Calu3 (cell line): ENCODE measurements around the gene WDR88. TPM values are rescaled to one million over a fixed set of nuclear protein-coding genes. Genes with fewer than 3 reads are reported as not detected.

Source experiments
- BruUV-seq: library from RNA; stranded (reverse); fragments of 400-500 nt; replicated peaks from 2 replicates; lab custom pipeline; 2021; lab: Mats Ljungman, UMichigan
- CTCF ChIA-PET: fragments of 300-600 bp; sonication (Branson Sonifier 250); formaldehyde crosslinking; loops from one replicate; lab custom pipeline; 2022; ENCODE audit warnings: antibody characterized with exemption; lab: Charles Lee
- DNase-seq: peaks from one replicate; pipeline ENCODE4 v3.0.0; 2022
- H3K27ac Mint-ChIP-seq: one replicate; pipeline ENCODE4 v1.8.0; 2022; ENCODE audit warnings: mixed read lengths; ENCODE audit not compliant: unreplicated experiment
- H3K27me3 Mint-ChIP-seq: one replicate; pipeline ENCODE4 v1.8.0; 2022; ENCODE audit warnings: mixed read lengths; ENCODE audit not compliant: unreplicated experiment
- H3K36me3 Mint-ChIP-seq: one replicate; pipeline ENCODE4 v1.8.0; 2022; ENCODE audit warnings: mild to moderate bottlenecking, moderate library complexity, mixed read lengths; ENCODE audit not compliant: insufficient read depth, unreplicated experiment
- H3K4me1 Mint-ChIP-seq: one replicate; pipeline ENCODE4 v1.8.0; 2022; ENCODE audit warnings: mild to moderate bottlenecking, low read depth, mixed read lengths; ENCODE audit not compliant: unreplicated experiment
- H3K4me3 Mint-ChIP-seq: one replicate; pipeline ENCODE4 v1.8.0; 2022; ENCODE audit warnings: mild to moderate bottlenecking, low read depth, moderate library complexity, mixed read lengths; ENCODE audit not compliant: unreplicated experiment
- H3K9me3 Mint-ChIP-seq: one replicate; pipeline ENCODE4 v1.8.0; 2022; ENCODE audit warnings: low read depth, mixed read lengths; ENCODE audit not compliant: unreplicated experiment
- intact Hi-C: fragments of 100-400 bp; cut with micrococcal nuclease; formaldehyde crosslinking; loops from one replicate; pipeline ENCODE4 v1.10.0; 2022; ENCODE audit not compliant: unreplicated experiment
- total RNA-seq: library from RNA; stranded (reverse); gene quantifications from 2 replicates; pipeline ENCODE4 v1.2.3, GENCODE V29; 2022
- TF ChIP-seq, protein P1 (sequence below): fragments of 200-600 bp; IDR thresholded peaks from one replicate; pipeline ENCODE4 v1.8.0; 2022; ENCODE audit warnings: antibody characterized with exemption; ENCODE audit not compliant: unreplicated experiment

Gene WDR88
- total RNA-seq, 1 experiment from 2014 or later, result not detected

DNA sequence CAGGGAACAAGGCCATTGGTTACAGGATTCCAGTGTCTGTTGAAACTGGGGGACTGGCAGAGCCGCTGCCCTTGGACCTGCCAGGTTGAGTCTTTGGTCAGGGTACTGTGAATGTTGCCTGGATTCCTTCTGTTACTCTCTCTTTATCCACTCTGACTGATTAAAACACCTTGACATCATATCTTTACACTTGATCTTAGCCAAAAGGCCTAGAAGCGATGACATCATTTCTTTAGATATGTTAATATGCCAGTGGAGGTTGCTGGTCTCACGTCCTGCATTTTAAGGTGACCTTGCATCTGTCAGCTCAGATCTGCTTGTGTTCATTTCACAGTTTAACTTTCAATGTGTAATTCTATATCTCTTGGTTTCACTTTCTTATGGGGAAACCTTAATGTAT is 41.7 kb upstream of the WDR88 start:
- DNase-seq, result no peak
- intact Hi-C loops, result no loop called here
- Mint-ChIP-seq H3K36me3 (peaks cover 24% of the 10 kb centered on the region), H3K4me1 (peaks cover 14% of the 10 kb centered on the region), H3K27ac (no peak overlapping the region), H3K27me3 (no peaks in the 10 kb centered on the region), H3K4me3 (no peak overlapping the region), H3K9me3 (no peaks in the 10 kb centered on the region)
- CTCF ChIA-PET, result no interaction called here
- TF ChIP-seq, protein P1, sequence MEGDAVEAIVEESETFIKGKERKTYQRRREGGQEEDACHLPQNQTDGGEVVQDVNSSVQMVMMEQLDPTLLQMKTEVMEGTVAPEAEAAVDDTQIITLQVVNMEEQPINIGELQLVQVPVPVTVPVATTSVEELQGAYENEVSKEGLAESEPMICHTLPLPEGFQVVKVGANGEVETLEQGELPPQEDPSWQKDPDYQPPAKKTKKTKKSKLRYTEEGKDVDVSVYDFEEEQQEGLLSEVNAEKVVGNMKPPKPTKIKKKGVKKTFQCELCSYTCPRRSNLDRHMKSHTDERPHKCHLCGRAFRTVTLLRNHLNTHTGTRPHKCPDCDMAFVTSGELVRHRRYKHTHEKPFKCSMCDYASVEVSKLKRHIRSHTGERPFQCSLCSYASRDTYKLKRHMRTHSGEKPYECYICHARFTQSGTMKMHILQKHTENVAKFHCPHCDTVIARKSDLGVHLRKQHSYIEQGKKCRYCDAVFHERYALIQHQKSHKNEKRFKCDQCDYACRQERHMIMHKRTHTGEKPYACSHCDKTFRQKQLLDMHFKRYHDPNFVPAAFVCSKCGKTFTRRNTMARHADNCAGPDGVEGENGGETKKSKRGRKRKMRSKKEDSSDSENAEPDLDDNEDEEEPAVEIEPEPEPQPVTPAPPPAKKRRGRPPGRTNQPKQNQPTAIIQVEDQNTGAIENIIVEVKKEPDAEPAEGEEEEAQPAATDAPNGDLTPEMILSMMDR, result no peak
- no TSS peak for BruUV-seq

- H3K36me3 Mint-ChIP-seq, result peaks cover 48% of the 10 kb centered on the region
- no peak for DNase-seq
- intact Hi-C loops, result no loop called here
- no TSS peak for BruUV-seq
- TF ChIP-seq, protein P1, result no peak
- peaks cover 39% of the 10 kb centered on the region for H3K4me1 Mint-ChIP-seq
- H3K27ac Mint-ChIP-seq, result no peak overlapping the region
- CTCF ChIA-PET, result no interaction called here
- no peaks in the 10 kb centered on the region for H3K9me3 Mint-ChIP-seq
- no peak overlapping the region for H3K4me3 Mint-ChIP-seq
- H3K27me3 Mint-ChIP-seq, result no peaks in the 10 kb centered on the region
These were observed 38.3 kb upstream of the WDR88 start for GRCh38 chr19:33093420-33094210.

GRCh38 chr19:33094436-33095067 is 37.4 kb upstream of the WDR88 start:
- no peaks in the 10 kb centered on the region for H3K9me3 Mint-ChIP-seq
- no peak overlapping the region for H3K4me3 Mint-ChIP-seq
- intact Hi-C loops, result no loop called here
- peaks cover 44% of the 10 kb centered on the region for H3K36me3 Mint-ChIP-seq
- no TSS peak for BruUV-seq
- no peaks in the 10 kb centered on the region for H3K27me3 Mint-ChIP-seq
- no peak overlapping the region for H3K27ac Mint-ChIP-seq
- CTCF ChIA-PET, result interaction anchor here (0.6 to 0.7 kb wide), 2 partner anchors 39 to 1294 kb away, joined by 3 read pairs; no protein-coding TSS in a partner anchor
- TF ChIP-seq, protein P1, result no peak
- peaks cover 41% of the 10 kb centered on the region for H3K4me1 Mint-ChIP-seq
- no peak for DNase-seq

DNA sequence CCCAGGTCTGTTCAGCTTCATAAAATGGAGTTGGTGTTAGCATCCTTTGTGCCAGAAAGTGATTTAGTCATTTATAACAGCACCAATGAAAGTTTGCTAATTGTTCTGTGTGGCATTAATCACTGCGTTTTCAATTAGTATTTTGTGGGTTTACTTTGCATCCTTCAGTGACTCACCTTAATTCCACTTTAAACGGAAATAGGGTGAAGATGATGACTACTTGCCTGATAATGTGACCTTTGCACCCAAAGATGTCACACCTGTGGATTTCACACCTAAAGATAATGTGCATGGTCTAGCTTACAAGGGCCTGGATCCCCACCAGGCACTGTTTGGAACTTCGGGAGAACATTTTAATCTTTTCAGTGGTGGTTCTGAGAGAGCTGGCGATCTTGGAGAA is 35.9 kb upstream of the WDR88 start:
- Mint-ChIP-seq H3K36me3 (peaks cover 55% of the 10 kb centered on the region), H3K27me3 (no peaks in the 10 kb centered on the region), H3K4me3 (no peak overlapping the region), H3K4me1 (peaks cover 49% of the 10 kb centered on the region), H3K27ac (peak overlapping the region; percentile 22), H3K9me3 (no peaks in the 10 kb centered on the region)
- TF ChIP-seq, protein P1, result no peak
- no TSS peak for BruUV-seq
- CTCF ChIA-PET, result no interaction called here
- DNase-seq, result no peak
- intact Hi-C loops, result no loop called here
